Measurements from ENCODE around the gene TEPSIN. TPM values are rescaled to one million over a fixed set of nuclear protein-coding genes. Genes with fewer than 3 reads are reported as not detected.

Gene TEPSIN
- polyA plus RNA-seq, 1 donor (not counting 4 experiments of a cell fraction or from before 2014, with no cell fraction given) = 7.1 TPM

GRCh38 chr17:81244358-81245023, 5.6 kb upstream of the TEPSIN start:
- Histone ChIP-seq H3K27me3 (ENCODE audit: control insufficient read depth, extremely low read depth, insufficient read depth, low read length) (no peaks in the 10 kb centered on the region), H4K20me1 (ENCODE audit: control insufficient read depth, extremely low read depth, insufficient read depth, low read length) (no peaks in the 10 kb centered on the region), H2AFZ (ENCODE audit: control insufficient read depth, low read length) (no peak overlapping the region), H3K4me3 (ENCODE audit: control insufficient read depth in 2 of 3, extremely low read depth in 1 of 3, insufficient read depth in 2 of 3, low read depth in 1 of 3, low read length in 3 of 3) (no peak overlapping the region), H3K9me1 (ENCODE audit: control insufficient read depth, extremely low read depth, insufficient read depth, low read length) (no peaks in the 10 kb centered on the region), H3K27ac (ENCODE audit: control insufficient read depth, insufficient read depth, low read length) (no peak overlapping the region), H3K9ac (ENCODE audit: control insufficient read depth, extremely low read depth, insufficient read depth, low read length) (no peak overlapping the region), H3K4me1 (ENCODE audit: control insufficient read depth, extremely low read depth, insufficient read depth, low read length) (peaks cover 13% of the 10 kb centered on the region), H3K4me2 (ENCODE audit: control insufficient read depth, extremely low read depth, insufficient read depth, low read depth, low read length) (no peak overlapping the region), H3K9me3 (ENCODE audit: control insufficient read depth, low read depth, low read length) (no peaks in the 10 kb centered on the region), H3K36me3 (ENCODE audit: control insufficient read depth in 2 of 2, extremely low read depth in 1 of 2, insufficient read depth in 2 of 2, low read length in 2 of 2) (peaks cover 4 to 6% of the 10 kb centered on the region in 2 experiments), H3K79me2 (ENCODE audit: control insufficient read depth, insufficient read depth, low read length) (peaks cover 19% of the 10 kb centered on the region)
- TF ChIP-seq EZH2 (IDR thresholded peaks at IDR 0.05; ENCODE audit: low read length) (no peak), CTCF (optimal IDR thresholded peaks at IDR 0.05 in 1 of 3, IDR thresholded peaks at IDR 0.05 in 1 of 3, conservative IDR thresholded peaks at IDR 0.05 in 1 of 3; ENCODE audit: extremely low read depth in 1 of 3, insufficient read depth in 2 of 3, low read length in 3 of 3) (no peak)
- no peak for FAIRE-seq
- no peak for DNase-seq (ENCODE audit: low read depth, low spot score)
- dilution Hi-C loops (cut with MboI; ENCODE audit: extremely low pct_ligation_motif_present, low sequenced_read_pairs) = no loop called here

- dilution Hi-C loops (cut with MboI; ENCODE audit: extremely low pct_ligation_motif_present, low sequenced_read_pairs) = no loop called here
- Histone ChIP-seq H4K20me1 (ENCODE audit: control insufficient read depth, extremely low read depth, insufficient read depth, low read length) (no peaks in the 10 kb centered on the region), H3K27ac (ENCODE audit: control insufficient read depth, insufficient read depth, low read length) (no peak overlapping the region), H3K9ac (ENCODE audit: control insufficient read depth, extremely low read depth, insufficient read depth, low read length) (no peak overlapping the region), H3K27me3 (ENCODE audit: control insufficient read depth, extremely low read depth, insufficient read depth, low read length) (no peaks in the 10 kb centered on the region), H3K9me1 (ENCODE audit: control insufficient read depth, extremely low read depth, insufficient read depth, low read length) (no peaks in the 10 kb centered on the region), H3K4me1 (ENCODE audit: control insufficient read depth, extremely low read depth, insufficient read depth, low read length) (peaks cover 13% of the 10 kb centered on the region), H2AFZ (ENCODE audit: control insufficient read depth, low read length) (no peak overlapping the region), H3K9me3 (ENCODE audit: control insufficient read depth, low read depth, low read length) (no peaks in the 10 kb centered on the region), H3K36me3 (ENCODE audit: control insufficient read depth in 2 of 2, extremely low read depth in 1 of 2, insufficient read depth in 2 of 2, low read length in 2 of 2) (peaks cover 3 to 6% of the 10 kb centered on the region in 2 experiments), H3K79me2 (ENCODE audit: control insufficient read depth, insufficient read depth, low read length) (peaks cover 24% of the 10 kb centered on the region), H3K4me3 (ENCODE audit: control insufficient read depth in 2 of 3, extremely low read depth in 1 of 3, insufficient read depth in 2 of 3, low read depth in 1 of 3, low read length in 3 of 3) (no peak overlapping the region), H3K4me2 (ENCODE audit: control insufficient read depth, extremely low read depth, insufficient read depth, low read depth, low read length) (no peak overlapping the region)
- no peak for TF ChIP-seq CTCF (optimal IDR thresholded peaks at IDR 0.05 in 1 of 3, IDR thresholded peaks at IDR 0.05 in 1 of 3, conservative IDR thresholded peaks at IDR 0.05 in 1 of 3; ENCODE audit: extremely low read depth in 1 of 3, insufficient read depth in 2 of 3, low read length in 3 of 3)
- TF ChIP-seq EZH2 (IDR thresholded peaks at IDR 0.05; ENCODE audit: low read length) = no peak
- FAIRE-seq = no peak
- DNase-seq (ENCODE audit: low read depth, low spot score) = no peak
Observed at GRCh38 chr17:81243333-81243664, 4.4 kb upstream of the TEPSIN start.
